Measurements from ENCODE around the gene SLC22A15.

DNA sequence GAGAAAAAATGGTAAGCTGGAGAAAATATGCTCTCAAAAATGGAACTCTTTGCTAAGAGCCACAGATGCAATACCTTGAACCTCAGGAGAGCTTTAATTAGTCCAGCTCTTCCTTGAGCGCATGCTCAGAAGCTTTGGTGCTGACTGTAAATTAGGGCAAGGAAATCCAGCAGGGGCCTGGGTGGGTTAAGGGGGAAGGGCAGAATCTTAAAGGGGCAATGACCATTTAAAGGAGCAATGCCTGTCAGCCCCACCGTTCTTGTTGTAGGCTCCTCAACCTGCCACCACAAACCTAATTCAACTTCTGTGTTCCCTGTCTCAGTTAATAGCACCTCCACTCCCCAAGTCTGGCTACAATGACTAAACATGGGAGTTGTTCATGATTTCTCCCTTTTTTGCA lies 6.8 kb upstream of the SLC22A15 start:
- TF ChIP-seq HOXD13 (CRISPR knock-in tag; IDR thresholded peaks at IDR 0.05; ENCODE audit: borderline replicate concordance): no peak
- TF ChIP-seq, protein P1, sequence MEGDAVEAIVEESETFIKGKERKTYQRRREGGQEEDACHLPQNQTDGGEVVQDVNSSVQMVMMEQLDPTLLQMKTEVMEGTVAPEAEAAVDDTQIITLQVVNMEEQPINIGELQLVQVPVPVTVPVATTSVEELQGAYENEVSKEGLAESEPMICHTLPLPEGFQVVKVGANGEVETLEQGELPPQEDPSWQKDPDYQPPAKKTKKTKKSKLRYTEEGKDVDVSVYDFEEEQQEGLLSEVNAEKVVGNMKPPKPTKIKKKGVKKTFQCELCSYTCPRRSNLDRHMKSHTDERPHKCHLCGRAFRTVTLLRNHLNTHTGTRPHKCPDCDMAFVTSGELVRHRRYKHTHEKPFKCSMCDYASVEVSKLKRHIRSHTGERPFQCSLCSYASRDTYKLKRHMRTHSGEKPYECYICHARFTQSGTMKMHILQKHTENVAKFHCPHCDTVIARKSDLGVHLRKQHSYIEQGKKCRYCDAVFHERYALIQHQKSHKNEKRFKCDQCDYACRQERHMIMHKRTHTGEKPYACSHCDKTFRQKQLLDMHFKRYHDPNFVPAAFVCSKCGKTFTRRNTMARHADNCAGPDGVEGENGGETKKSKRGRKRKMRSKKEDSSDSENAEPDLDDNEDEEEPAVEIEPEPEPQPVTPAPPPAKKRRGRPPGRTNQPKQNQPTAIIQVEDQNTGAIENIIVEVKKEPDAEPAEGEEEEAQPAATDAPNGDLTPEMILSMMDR (tag by site-specific recombination; IDR thresholded peaks at IDR 0.05): no peak
